ENCODE results near the gene XRCC1. TPM values are rescaled to one million over a fixed set of nuclear protein-coding genes. Genes with fewer than 3 reads are reported as not detected.

XRCC1 gene
- total RNA-seq, 2 donors from 2014 or later, result 19.7 to 31.0 TPM

DNA sequence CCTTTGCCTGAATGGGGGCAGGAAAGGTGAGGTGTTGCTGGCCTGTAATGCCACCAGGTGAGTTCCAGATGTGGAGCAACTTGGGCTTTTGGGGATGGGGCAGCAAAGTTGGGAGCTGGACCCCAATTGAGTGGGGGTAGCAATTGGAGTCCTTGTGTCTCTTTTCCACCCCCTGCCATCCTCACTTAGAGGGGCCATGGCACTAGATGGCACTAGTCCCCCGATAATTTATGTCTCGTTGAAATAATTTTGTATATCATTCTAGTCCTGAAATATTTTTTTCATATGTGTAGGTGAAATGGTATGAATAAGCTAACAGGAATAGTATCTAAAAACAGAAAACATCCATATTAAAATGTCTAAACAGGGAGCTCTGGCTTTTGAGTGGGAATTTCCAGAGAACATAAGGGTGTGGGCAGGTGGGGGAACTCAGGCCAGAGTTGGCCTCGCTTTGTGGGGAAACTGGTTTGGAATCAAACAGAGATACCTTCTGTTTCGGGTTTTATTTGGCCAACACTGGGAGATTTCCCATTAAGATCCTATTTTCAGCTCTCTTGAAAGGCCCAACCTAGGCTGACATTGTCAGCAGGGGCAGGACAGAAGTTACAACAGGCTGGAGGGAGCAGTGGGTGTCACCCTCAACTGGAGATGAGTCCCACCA, 24.4 kb upstream of the XRCC1 start:
- no peaks in the 10 kb centered on the region for H3K27me3 ChIP-seq
- peaks cover 0 to 2% of the 10 kb centered on the region in 2 donors for H3K36me3 ChIP-seq (replicated peaks in 1 of 2; ENCODE audit: insufficient read depth in 1 of 2, low read depth in 2 of 2)
- peaks cover 23% of the 10 kb centered on the region for H3K4me1 ChIP-seq
- 55 to 68% methylated on average over 4 of the region's 4 CpGs for WGBS, 2 donors
- H3K9me3 ChIP-seq, result no peaks in the 10 kb centered on the region
- H3K4me3 ChIP-seq, result no peak overlapping the region
- TF ChIP-seq, protein P1, sequence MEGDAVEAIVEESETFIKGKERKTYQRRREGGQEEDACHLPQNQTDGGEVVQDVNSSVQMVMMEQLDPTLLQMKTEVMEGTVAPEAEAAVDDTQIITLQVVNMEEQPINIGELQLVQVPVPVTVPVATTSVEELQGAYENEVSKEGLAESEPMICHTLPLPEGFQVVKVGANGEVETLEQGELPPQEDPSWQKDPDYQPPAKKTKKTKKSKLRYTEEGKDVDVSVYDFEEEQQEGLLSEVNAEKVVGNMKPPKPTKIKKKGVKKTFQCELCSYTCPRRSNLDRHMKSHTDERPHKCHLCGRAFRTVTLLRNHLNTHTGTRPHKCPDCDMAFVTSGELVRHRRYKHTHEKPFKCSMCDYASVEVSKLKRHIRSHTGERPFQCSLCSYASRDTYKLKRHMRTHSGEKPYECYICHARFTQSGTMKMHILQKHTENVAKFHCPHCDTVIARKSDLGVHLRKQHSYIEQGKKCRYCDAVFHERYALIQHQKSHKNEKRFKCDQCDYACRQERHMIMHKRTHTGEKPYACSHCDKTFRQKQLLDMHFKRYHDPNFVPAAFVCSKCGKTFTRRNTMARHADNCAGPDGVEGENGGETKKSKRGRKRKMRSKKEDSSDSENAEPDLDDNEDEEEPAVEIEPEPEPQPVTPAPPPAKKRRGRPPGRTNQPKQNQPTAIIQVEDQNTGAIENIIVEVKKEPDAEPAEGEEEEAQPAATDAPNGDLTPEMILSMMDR (IDR thresholded peaks at IDR 0.05), result no peak
- TF ChIP-seq POLR2A (IDR thresholded peaks at IDR 0.05), result no peak
- no peak for DNase-seq
- no peak for ATAC-seq
- intact Hi-C loops (cut with DNase I), result loop anchor here (5.0 kb wide), 1 partner anchor 32 kb away; no protein-coding TSS in a partner anchor
- no peak overlapping the region for H3K27ac ChIP-seq

GRCh38 chr19:43598445-43599240, 23.3 kb upstream of the XRCC1 start:
- peaks cover 0 to 2% of the 10 kb centered on the region in 2 donors for H3K36me3 ChIP-seq (replicated peaks in 1 of 2; ENCODE audit: insufficient read depth in 1 of 2, low read depth in 2 of 2)
- intact Hi-C loops (cut with DNase I), result no loop called here
- DNase-seq, result no peak

GRCh38 chr19:43597876-43598275, 22.5 kb upstream of the XRCC1 start:
- intact Hi-C loops (cut with DNase I), result no loop called here
- no peak for TF ChIP-seq POLR2A (IDR thresholded peaks at IDR 0.05)
- TF ChIP-seq, protein P1 (IDR thresholded peaks at IDR 0.05), result no peak
- Histone ChIP-seq H3K36me3 (replicated peaks in 1 of 2; ENCODE audit: insufficient read depth in 1 of 2, low read depth in 2 of 2) (peaks cover 0 to 4% of the 10 kb centered on the region in 2 donors), H3K9me3 (no peaks in the 10 kb centered on the region), H3K4me3 (no peak overlapping the region), H3K27me3 (no peaks in the 10 kb centered on the region), H3K27ac (peak overlapping the region in 1 of 4 donors; percentile 99), H3K4me1 (peaks cover 36% of the 10 kb centered on the region)
- ATAC-seq (no peak), DNase-seq (no peak)
- WGBS, 2 donors, result 43 to 50% methylated on average over 5 of the region's 5 CpGs

More at GRCh38 chr19:43598445-43599240, 23.3 kb upstream of the XRCC1 start:
- ATAC-seq, result no peak
- TF ChIP-seq, protein P1 (IDR thresholded peaks at IDR 0.05), result no peak
- no peak for TF ChIP-seq POLR2A (IDR thresholded peaks at IDR 0.05)
- Histone ChIP-seq H3K27ac (no peak overlapping the region), H3K4me3 (no peak overlapping the region), H3K9me3 (no peaks in the 10 kb centered on the region), H3K27me3 (no peaks in the 10 kb centered on the region), H3K4me1 (peaks cover 34% of the 10 kb centered on the region)
- WGBS, 2 donors, result 88 to 90% methylated on average over 15 to 19 of the region's 19 CpGs

GRCh38 chr19:43596842-43597461, 21.6 kb upstream of the XRCC1 start:
- WGBS, 2 donors, result 12% methylated on average over 7 of the region's 7 CpGs
- no peak for ATAC-seq
- peaks cover 0 to 7% of the 10 kb centered on the region in 2 donors for H3K36me3 ChIP-seq (replicated peaks in 1 of 2; ENCODE audit: insufficient read depth in 1 of 2, low read depth in 2 of 2)
- intact Hi-C loops (cut with DNase I), result no loop called here
- peak overlapping the region; percentile 82 to 99 (median 94) for H3K27ac ChIP-seq
- no peak for DNase-seq
- peaks cover 36% of the 10 kb centered on the region for H3K4me1 ChIP-seq
- H3K4me3 ChIP-seq, result peak overlapping the region; percentile 17 to 46
- TF ChIP-seq, protein P1 (IDR thresholded peaks at IDR 0.05), result no peak
- no peak for TF ChIP-seq POLR2A (IDR thresholded peaks at IDR 0.05)
- no peaks in the 10 kb centered on the region for H3K27me3 ChIP-seq
- H3K9me3 ChIP-seq, result no peaks in the 10 kb centered on the region

Measured in body of pancreas (tissue), 4 donors.